NOMO-1 treated with dmso at 0.1 percent for 144 hours (cell line): ENCODE data around the gene RTL5.

ENCODE experiments used
- DNase-seq: peaks from one replicate; lab custom pipeline; 2025; ENCODE audit not compliant: unreplicated experiment; lab: John Stamatoyannopoulos, UW

The RTL5 gene

GRCh38 chrX:72130156-72130761 lies 1.5 kb downstream of the RTL5 start:
- DNase-seq: no peak

DNA sequence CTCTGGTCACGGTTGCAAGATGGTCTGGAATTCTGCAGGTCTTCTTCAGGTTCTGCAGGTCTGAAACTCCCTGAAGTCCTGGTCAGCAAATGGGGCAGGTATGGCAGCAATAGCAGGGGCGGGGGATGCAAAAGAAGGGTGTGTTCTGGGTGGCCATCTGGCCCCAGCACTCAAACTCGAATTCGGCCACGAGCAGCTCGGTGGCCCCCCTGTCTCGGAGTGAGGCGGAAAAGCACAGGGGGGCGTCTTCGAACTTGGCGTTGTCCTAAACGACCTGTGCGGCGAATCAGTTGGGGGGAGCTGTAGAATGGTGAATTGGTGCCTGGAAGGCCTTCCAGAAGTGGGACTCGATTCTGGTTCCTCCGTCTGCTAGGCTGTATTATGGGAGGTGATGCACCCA lies 2.1 kb downstream of the RTL5 start:
- DNase-seq: no peak

- DNase-seq: no peak
These were observed 2.8 kb downstream of the RTL5 start for GRCh38 chrX:72128881-72129280.

DNA sequence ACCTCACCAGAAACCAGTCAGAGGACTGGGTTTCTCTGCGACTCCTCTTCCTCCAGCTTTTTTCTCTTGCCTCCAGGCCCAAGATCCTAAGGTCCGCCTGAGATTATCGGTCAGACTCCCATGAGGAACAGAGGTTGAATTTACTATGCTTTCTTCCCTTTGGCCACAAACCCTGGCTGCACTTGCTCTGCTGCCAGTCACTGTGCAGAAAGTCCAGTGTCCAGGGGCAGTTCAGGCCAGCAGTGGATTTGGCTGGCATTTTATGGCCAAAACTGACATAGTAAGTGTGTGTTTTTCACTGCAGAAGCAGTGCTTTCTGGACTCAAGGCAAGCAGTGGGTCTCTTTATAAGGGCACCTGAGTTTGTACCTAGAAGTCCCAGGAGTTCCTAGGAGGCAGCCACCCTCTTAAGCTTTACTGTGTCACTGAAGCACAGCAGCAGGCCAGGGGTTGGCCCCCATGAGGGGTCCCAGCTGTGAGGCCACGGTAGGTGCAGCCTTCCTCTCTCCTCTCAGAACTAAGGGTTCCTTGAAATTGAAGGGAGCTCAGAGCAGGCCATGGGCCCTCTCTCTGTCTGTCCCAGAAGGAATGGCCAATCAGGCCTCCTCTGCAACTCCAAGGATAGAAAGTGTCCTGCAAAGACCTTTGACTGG lies 3.4 kb downstream of the RTL5 start:
- DNase-seq: no peak

DNA sequence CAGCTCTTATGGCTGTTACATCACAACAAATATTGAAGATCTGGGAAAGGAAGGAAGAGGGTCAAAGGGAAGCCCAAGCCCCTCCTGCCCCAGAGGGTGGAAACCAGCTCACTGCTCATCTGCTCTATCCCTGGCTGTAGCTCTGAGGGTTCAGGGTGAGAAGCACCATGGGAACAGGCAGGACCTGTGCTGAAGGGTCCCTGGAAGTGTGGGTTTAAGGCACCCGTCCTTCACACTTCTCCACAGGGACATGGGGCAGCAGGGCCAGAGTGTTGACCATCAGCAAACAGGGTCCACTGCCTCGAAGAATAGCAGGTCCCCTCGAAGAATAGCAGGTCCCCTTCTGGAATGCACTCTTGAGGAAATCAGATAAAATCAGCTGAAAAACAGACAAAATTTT lies 4.4 kb downstream of the RTL5 start:
- DNase-seq: no peak

GRCh38 chrX:72126539-72127140 lies 5.1 kb downstream of the RTL5 start:
- DNase-seq: peak; percentile 17

DNA sequence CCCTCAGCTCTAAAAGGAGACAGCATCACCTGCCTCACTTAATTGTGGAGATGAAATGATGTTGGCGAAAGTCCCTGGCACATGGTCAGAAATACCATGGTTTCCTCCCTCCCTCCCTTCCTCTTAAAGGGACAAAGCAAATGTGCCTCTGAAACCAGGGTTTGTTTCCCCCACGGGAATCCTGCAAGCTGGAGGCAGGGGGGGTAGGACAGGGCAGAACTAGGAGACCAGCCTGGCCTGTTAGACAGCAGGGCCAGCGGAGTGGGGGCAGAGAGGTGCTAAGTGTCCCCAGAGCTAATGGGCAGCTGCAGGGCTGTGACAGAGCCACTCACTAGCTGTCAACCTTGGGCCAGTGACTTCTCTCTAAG lies 5.7 kb downstream of the RTL5 start:
- DNase-seq: no peak

GRCh38 chrX:72125331-72126047 lies 6.2 kb downstream of the RTL5 start:
- no peak for DNase-seq

GRCh38 chrX:72124540-72125201 lies 7.0 kb downstream of the RTL5 start:
- DNase-seq: no peak

- peak; percentile 34 for DNase-seq
These were observed 8.1 kb downstream of the RTL5 start for GRCh38 chrX:72123471-72124185.

- DNase-seq: no peak
These were observed 8.9 kb downstream of the RTL5 start for GRCh38 chrX:72122621-72123337.

- DNase-seq: peak; percentile 28
These were observed 10.3 kb downstream of the RTL5 start for GRCh38 chrX:72121383-72121782.

- no peak for DNase-seq
These were observed 10.9 kb downstream of the RTL5 start for GRCh38 chrX:72120837-72121236.

DNA sequence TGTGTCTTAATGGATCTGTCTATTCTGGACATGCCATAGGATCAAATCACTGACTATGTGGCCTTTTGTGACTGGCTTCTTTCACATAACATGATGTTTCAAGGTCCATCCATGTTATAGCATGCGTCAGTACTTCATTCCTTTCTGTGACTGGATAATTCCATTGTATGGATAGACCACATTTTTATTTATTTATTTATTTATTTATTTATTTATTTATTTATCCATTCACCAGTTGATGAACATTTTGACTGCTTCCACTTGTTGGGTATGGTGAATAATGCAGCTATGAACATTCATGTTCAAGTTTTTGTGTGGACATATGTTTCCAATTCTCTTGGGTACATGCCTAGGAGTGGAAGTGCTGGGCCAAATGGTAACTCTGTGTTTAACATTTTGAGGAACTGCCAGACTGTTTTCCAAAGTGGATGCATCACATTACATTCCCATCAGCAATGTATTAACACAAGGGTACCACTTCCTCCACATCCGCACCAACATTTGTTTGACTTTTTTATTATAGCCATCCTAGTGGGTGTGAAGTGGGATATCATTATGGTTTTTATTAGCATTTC lies 14.0 kb downstream of the RTL5 start:
- DNase-seq: no peak

DNA sequence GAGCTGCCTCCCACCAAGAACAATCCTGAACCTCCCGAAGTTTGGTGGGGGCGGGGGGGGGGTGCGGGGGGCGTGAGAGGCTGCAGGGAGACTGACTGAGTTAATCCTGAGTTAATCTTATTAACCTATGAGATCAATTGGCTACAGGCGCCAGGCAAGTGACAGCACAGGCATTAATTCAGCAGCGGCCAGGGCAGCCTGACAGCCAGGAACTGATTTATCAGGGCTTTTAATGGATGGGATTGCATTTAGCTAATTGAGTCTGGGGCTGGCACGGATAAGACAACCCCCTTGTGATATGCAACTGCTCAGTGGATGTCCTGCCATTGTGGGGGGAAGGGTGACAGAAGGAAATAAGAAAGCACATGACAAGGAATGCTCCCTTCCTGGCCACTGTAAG lies 16.3 kb downstream of the RTL5 start:
- DNase-seq: no peak

- no peak for DNase-seq
These were observed 16.9 kb downstream of the RTL5 start for GRCh38 chrX:72114807-72115206.

GRCh38 chrX:72114306-72114705 lies 17.4 kb downstream of the RTL5 start:
- no peak for DNase-seq

DNA sequence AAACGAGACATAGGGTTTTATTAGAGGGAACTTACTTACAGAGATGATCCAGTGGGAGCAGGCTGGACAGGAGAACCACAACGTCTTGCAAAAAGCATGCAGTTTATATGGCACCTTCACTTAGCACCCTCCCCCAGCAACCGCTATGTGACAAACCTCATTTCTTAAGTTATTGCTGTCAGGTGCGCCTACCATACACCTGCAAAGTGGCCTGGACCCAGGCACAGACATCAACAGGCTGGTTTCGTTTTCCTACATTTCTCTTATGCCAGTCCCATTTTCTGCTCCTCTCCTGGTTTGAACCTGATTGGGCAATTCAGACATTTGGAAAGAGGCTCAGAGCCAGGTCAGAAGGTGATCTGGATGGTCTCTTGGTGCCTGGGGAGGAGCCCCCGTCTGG lies 18.3 kb downstream of the RTL5 start:
- DNase-seq: no peak

DNA sequence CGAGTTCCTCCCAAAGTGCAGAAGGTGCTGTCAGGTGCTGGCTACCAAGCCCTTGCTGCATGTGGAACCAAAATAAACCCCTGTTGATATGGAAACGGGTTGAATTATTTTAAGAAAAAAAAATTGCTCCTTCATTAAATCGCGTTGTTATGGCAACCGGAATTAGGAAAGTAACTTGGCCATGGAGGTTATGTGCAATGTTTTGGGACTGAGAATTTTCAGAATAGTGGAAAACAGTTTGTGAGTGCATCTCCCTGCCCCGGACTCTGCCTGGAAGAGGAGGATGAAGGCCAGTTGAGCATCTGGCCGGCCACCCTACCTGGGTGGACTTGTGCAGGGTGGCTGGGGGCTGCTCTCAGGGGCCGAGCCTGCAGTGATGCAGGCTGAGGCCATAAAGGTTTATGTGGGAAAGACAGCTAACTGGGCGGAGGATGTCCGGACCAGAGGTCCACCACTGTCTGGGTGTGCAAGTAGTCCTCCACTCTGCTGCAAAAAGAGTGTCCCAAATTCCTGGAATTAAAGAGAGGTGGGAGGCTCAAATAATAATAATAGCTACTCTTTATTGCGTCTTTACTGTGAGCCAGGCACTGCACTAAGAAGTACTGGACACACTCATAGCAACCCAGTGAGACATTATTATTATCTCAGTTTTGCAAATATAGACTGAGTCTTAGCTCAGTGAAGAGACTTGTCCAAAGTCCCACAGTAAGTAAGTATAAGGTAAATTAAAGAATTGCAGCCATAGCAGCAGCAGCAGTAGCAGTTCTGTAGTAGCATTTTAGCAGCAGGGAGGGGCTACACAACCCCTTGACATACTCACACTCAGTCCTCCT lies 20.6 kb downstream of the RTL5 start:
- DNase-seq: no peak
